Measurements from ENCODE around the gene C1QTNF3.

DNA sequence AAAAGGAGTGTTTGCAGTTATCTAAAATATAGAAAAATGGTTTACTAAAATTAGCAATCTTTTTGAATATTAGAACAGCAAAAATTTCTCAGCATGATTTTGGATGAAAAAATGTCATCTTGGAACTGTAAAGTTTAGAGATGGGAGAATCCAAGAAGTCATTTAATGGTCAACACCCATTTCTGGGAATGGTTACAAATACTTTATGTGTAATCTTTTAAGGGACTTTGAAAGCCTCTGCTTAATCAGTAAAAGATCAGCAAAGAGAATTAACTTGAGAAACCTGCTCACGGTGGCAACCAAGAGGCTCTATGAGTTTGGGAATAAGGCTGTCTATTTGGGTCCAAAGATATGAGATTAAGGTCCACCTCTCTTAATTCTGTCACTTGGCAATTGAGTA is 13.0 kb downstream of the C1QTNF3 start:
- TF ChIP-seq CTCF (IDR thresholded peaks at IDR 0.05; ENCODE audit: low read depth, low read length, poor library complexity, severe bottlenecking) = no peak
- no peak for TF ChIP-seq EZH2phosphoT487 (IDR thresholded peaks at IDR 0.05; ENCODE audit: borderline replicate concordance, low read length)

Data from DOHH2 (cell line).